GM21723 (cell line): ENCODE data around the gene HINT3.
"Not testable (repeated sequence)": the region's sequence is repeated elsewhere in the genome, so short reads cannot be mapped to it uniquely, and the experiment has no call there.

Source experiments
- ATAC-seq: cut with Tn5 transposase; IDR thresholded peaks from one replicate; pipeline ENCODE4 v1.9.1; 2021; ENCODE audit warnings: mild to moderate bottlenecking, moderate library complexity; ENCODE audit not compliant: unreplicated experiment

The HINT3 gene

DNA sequence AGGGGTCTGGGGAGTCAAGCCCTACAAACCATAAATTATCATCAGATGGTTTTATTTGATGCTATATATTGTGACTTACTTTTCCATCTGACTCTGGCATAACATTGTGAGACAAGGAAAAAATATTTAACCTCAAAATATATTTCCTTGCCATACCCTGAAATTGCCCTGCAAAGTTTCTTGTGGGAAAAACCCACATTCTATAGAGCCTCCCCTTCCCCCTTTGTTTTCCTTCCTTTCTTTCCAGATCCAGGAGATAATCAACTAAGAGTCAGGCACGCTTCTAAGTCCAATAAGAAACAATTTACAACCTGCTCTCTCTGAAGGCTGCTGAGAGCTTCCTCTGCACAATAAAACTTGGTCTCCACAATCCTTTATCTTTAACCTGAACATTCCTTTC is 17.5 kb upstream of the HINT3 start:
- ATAC-seq, result no peak

DNA sequence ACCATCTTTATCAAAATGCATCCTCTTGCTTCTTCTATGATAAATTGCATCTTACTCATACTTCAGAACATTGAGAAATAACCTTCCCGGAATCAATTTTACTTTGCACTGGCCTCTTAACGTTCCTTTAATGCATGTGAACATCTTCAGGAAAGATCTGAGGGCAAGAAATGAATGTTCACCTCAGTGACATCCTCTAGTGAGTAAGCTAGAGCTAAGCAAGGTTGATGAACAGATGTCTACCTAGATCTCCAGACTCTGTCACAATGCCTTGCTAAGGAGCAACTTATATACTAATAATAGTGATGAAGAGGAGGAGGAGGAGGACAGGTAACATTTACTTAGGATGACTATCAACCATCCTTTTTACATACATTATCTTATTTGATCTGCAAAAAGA is 16.8 kb upstream of the HINT3 start:
- ATAC-seq, result no peak

DNA sequence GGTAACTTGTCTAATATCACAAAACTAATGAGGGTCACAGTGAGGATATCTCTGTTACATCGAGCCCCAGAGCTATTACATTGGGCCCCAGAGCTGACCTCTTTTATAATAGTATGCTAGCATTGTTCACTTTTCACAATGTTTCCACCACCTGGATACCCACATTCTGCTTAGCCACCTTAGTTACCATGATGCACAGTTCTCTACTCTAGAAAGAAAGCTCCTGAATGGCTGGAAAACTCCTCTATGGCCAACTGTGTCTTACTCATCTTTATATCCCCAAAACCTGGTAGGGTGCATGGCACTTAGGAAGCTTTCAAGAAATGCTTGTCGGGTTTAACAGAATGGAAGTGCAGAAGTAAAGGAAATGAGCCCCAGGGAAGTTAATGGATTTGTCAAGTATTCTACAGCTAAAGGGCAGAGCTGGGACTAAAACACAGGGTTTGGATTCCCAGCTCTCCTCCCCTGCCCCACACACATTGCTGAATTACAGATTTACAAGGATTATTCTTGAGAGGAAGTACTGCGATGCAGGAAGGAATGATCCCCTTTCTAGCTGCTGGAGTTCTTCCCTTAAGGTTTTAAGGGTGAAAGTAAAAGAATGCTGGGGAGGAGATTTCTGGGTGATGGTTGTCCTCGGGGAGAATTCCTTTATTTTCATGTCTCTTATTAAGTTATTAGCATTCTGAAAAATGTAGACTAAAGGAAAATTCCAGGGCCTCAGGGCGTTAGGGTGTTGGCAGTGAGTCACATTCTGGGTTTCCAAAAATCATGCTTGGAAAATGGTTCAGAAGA is 16.1 kb upstream of the HINT3 start:
- ATAC-seq, result no peak

DNA sequence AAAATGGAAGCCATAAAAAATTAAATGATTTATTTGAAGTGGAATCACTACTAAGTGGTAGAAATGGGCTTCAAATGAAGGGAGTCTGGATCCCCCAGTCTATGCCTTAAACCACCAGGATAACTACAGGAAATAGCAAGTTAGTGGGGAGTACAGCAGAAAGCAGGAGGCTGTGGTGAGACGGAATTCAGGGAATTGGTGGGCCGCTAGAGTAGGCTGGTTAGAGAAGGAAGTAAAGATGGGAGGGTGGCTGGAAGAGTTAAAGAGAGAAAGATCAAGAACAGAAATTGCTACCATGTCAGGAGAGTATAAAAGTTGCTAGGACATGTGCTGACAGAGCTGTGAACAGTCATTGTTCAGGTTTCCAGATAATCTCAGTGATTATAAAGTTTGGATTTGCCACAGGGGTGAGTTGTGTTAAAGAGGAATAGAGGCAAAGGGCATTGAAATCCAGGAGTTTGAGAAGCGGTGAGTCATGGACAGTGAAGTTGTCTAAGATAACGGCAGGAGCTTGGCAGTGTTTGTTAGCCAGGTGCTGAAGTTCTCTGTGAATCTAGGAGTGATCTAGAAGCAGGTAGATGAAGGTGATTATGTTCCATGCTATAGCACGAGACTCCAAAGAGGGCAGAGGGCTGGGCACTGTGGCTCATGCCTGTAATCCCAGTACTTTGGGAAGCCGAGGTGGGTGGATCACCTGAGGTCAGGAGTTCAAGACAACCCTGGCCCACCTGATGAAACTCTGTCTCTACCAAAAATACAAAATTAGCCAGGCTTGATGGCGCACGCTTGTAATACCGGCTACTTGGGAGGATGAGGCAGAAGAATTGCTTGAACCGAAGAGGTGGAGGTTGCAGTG is 13.7 kb upstream of the HINT3 start:
- ATAC-seq, result no peak

DNA sequence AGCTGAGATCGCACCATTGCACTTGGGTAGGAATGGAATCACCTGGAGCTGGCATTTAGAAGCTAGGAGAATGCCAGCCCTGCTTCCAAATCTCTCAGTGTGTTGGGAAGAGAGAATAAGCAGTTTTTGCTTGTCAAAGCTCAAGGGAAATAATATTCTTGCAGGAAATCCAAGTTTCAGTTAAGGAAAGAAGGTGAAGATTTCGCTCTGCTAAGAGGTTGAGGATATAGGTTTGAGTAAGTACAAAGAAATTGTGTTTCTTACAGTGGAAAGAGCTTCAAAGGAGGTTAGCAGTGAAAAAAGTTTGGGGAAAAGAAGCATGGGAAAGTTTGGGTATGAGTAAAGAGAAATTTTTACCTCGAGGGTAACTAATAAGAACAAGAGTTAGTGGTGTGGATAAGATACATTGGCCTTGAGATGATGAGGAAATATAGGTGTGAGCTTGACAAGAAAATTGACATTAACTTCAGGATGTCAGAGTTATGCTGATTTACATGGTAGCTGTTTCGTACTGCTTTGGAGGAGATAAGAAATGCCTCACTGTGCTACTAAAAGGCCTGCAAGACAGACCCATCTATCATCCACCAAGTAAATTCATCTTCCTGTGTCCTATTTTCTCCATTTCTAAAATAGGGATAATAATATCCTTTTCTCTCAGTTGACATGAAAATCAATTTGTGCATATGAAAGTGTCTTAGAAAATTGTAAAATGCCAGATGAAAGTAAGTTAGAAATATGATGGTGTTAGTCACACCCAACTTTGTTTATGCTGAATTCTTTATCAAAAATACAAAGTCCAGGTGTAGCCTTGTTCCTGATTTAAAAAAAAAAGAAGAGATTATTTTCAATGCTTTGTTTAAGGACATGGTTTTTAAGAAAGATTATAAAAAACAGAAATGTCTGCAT is 12.8 kb upstream of the HINT3 start:
- ATAC-seq, result no peak

DNA sequence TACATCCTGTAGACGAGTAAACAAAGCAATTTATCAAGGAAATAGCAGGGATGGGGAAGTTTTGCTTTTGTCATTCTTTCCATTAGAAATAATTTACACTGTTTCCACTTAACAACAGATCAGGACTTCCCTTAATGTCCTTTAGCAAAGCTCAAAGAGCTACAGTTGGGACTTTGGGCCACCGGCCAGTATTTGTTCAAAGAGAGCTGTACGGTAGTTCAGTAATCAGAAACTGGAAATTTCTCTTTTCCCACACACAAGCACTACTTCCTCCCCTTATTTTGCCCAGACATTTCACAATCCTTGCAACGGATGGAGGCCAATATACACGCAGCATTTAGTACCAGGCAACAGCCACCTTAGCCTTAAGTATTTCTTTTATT is 12.1 kb upstream of the HINT3 start:
- no peak for ATAC-seq

DNA sequence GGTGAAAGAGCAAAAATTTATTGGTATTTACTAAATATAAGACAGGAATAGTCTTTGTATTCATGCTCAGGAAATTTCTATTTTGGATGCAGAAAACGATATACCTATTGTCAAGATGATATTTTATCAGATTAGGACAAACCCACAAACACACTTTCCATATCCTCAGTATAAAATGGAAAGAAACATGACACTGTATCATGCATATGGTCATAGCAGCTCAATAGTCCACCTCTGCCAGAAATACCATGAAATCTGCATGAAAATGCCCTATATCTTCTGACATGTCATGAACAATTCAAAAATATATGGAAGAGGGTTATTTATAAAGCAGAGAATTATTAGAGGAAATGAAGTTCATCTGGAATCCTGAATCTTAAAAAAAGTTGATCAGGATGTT is 11.7 kb upstream of the HINT3 start:
- ATAC-seq, result no peak

DNA sequence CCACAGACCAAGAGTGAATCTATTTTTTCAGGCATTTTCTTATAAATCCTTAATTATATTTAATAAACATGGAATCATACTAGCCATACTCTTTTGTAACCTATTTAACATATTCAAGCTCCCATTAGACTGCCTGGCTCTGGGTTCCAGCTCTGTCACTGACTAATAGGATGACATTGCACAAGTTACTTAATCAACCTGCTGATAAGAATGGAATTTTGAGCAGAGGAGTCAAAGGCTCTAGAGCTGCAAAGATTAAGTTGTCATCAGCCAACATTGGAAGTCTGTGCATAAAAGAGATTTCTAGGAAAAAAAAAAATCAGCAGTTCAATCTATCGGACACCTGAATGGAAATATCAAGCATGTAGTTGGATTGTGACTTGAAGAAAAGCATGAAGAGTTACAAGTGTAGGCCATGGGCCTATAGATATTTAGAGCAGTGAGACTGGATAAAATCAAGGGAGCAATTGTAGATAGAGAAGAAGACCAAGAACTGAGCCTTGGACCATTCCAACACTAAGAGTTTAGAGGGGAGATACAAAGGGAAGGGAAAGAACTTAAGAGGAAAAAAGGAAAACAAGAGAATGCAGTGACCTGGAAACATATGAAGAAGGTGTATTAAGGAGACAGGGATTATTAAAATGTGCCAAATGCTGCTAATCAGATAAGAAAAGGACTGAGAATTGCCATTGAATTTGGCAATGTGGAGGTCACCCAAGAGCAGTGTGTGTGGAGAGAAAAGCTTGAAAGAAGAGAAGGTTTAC is 11.0 kb upstream of the HINT3 start:
- no peak for ATAC-seq

DNA sequence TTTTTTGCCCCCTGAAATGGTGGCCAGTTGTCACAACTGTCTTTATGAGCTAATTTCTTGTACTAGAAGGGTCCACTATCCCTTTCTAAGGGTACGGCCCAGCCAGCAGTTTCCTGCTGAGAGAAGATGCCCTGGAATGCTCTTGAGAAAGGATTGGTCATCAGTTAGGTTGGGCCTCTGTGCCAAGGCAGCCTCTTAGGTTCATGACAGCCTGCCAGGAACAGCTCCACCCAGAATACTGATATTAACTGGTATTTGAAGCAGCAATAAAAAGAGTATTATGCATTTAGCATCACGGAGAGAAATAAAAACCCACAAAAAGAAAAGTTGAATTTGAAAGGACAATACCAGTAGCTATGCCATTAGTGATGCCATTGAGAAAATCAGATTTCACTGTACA is 9.0 kb upstream of the HINT3 start:
- ATAC-seq, result no peak

DNA sequence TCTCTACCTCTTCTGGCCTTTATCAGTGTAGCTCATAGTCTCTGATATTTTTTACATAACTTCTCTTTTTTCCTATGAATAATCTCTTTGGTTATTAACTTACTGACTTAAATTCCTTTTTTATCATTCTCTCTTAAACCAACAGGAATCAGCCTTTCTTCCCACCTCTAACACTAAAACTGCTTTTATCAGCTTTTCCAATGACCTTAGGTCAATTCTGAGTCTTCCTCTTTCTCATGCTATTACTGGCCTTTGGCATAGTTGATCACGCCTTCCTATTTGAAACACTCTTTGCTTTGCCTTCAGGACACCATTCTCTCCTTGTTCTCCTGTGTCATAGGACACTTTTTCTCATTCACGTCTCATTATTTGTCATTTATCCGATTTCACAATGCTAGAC is 8.1 kb upstream of the HINT3 start:
- ATAC-seq, result no peak

DNA sequence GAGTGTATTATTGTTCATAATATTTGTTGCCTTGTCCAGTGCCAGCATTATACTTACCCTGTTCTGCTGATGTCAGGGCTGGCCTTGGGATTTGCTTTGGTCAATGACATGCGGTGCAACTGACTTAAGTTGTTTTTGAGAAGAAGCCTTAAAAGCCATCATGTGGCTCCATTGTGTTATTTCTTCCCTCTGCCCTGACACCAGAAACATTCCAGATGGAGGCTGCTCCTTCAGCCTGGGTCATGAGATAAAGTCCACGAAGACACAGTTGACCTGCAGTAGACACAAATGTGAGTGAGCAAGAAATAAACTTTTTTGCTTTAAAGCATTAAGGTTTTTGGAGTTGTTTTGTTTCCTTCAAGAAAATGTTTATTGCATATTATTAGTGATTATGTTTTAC is 7.5 kb upstream of the HINT3 start:
- ATAC-seq, result no peak

DNA sequence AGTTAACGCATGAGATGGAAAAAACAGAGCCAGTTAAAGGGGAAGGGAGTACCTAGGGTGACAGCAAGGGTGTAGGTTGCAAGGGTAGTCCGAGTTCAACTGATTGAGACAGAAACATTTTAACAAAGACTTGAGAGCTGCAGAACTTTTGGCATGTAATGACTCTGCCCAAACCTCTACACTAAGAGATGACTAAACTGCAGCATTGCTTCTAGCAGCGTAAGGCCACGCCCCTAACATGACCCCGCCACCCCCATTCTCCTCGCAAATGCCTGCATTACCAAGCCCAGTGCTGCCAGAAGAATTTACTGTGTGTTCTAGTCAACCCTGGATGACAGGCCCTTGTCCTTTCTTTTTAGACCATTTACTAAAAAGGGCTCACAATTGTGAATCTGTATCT is 6.3 kb upstream of the HINT3 start:
- no peak for ATAC-seq

DNA sequence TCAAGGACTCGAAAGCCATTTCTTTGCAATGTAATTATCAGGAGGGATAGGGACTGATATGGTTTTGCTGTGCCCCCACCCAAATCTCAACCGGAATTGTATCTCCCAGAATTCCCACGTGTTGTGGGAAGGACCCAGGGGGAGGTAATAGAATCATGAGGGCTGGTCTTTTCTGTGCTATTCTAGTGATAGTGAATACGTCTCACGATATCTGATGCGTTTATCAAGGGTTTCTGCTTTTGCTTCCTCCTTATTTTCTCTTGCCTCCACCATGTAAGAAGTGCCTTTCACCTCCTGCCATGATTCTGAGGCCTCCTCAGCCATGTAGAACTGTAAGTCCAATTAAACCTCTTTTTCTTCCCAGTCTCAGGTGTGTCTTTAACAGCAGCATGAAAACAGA is 5.9 kb upstream of the HINT3 start:
- not testable (repeated sequence) for ATAC-seq

DNA sequence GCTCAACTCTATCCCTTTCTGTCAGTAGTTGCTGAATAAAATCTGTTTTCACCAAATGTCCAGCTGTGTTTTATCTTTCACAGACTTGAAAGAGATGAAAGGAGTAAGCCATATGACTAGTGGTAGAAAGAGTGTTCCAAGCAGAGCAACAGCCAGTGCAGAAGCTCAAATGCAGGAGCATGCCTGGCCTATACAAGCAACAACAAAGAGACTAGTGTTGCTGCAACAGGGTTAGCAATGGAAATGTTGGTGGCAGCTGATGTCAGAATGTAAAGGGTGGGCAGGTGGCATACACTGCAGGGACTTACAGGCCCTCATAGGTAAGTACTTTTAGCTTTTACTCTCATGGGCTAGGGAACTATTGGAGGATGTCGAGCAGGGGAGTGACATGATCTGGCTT is 5.2 kb upstream of the HINT3 start:
- no peak for ATAC-seq

DNA sequence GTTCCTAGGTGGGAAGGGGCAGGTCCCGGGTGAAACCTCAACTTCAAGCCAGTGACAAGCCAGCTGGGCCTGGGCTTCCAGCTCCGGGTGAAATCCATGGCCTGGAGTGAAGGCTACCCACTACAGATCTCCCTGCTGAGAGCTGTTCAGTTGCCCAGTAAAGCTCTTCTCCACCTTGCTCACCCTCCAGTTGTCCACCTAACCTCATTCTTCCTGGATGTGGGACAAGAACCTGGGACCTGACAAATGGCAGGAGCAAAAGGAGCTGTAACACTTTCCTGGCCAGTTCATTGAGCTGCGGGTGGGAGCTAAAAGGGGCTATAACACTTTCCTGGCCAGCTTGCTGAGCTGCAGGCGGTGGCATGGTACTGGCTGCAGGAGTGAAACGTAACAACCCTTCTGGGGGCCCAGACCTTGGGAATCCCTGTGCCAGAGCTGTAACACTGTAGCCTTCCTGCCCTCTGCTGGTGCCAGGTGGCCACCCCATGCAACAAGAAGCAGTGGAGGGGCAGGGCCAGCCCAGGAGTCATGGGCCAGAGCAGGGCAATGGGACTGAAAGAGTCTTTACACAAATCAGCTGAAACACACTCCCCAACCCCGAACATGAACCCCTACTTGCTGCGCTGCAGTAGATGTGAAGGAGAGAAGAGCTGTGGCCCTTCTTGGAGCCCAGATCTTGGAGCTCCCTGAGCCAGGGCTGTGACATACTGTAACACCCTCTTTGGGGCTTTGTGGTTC is 3.6 kb upstream of the HINT3 start:
- no peak for ATAC-seq

DNA sequence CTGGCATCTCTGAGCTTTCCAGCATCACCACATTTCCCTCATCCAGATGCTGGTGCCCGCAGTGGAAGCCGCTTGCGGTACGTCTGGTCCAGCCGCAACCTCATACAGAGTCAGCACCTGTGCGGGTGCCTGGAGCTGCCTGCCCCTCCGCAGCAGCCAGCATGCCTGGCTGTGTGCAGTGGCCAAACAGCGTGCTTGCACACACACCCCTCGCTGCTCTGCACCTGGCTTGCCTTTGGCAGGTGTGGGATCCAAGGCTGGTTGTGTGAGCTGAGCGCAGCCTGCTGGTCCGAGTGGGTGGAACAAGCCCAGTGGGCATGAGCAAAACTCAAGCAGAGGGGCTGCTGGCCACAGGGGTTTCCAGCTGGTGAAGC is 3.1 kb upstream of the HINT3 start:
- ATAC-seq, result no peak

DNA sequence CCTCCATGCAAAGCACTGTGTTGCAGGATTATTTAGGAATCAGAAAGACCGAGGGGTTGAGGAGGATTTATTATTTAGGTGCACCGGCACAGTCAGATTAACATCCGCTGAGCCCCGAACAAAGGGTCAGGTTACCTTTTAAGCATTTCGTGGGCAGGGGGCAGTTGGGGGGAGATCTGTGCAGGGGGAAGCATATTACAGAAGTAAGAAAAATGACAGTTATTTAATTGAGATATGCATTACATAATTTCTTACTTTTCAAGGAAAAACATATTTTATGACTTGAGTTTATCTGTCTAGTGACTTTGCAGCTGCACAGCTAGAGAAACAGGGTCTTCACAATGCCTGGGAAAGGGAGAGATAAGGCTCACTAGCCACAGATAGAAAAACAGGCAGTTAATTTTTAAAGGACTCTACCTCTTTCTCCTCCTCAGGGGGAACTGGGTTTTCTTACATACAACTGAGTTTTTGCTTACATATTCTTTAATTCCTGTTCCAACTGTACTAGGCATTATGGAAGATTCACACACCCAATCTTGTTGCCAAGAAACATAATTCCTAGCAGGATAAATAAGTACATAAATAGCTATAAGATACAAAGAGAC is 1.7 kb upstream of the HINT3 start:
- ATAC-seq, result no peak

DNA sequence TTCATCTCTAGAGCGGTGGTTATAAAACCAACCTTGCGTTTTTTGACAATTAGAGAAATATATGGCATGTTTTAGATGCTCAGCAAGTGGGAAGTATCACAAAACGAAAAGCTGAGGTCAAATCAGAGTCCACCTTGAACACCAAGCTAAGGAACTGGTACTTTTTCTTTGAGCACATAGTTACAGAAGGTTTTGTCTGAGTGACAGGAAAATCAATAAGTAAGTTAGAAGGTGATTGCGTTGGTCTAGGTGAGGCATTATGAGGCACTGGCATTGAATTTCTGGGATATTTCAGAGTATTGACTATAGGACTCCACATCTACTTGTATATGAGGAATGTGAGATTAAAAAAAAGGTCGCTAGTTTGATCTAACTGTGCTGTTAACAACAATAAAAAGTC is 597 bp upstream of the HINT3 start:
- ATAC-seq, result no peak

DNA sequence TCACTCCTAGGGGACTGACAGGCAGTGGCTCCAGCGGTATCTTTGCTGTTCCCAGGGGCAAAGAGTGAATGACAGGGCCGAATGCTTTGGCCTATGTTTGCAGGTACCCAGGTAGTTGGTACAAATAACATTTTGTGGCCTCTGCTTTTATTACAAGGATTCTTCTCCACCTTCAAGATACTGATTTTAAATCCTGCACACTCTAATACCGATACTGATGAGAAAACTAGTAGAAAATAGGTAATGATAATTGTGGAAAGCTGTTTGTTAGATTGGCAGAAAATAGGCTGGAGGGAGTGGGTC is 772 bp downstream of the HINT3 start:
- ATAC-seq, result no peak

DNA sequence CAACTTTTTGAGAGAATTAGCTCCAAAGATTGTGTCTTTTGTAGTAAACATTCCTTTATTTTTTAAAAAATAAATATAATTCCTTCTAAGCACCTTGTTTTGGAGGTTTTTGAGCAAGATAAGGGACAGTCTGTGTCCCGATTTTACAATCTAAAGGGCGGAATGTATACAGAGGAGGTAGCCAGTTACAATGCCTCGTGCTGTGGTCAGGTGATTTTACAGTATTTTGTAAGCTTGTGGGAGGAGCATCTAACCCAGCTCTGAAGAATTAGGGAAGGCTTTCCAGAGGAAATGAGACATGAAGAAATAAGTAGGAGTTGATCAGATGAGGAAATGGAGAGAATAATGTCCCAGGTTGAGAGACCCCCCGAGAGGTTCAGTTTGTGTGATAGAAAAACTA is 1.3 kb downstream of the HINT3 start:
- no peak for ATAC-seq
